Dendritic cell treated with granulocyte-macrophage colony-stimulating factor and Interleukin-4, amounts not matched to agents 40 ng/mL and 50 ng/mL, for 4 days (primary cell): ENCODE results near the gene KIF27.
"Not testable (repeated sequence)": the region's sequence is repeated elsewhere in the genome, so short reads cannot be mapped to it uniquely, and the experiment has no call there.

Experiments
- H3K27ac Mint-ChIP-seq: one replicate; pipeline ENCODE4 v1.8.0; 2022; ENCODE audit warnings: mild to moderate bottlenecking, mixed read lengths
- H3K27me3 Mint-ChIP-seq: one replicate; pipeline ENCODE4 v1.8.0; 2022; ENCODE audit warnings: mild to moderate bottlenecking, mixed read lengths
- H3K36me3 Mint-ChIP-seq: one replicate; pipeline ENCODE4 v1.8.0; 2022; ENCODE audit warnings: low read depth, mixed read lengths
- H3K4me1 Mint-ChIP-seq: one replicate; pipeline ENCODE4 v1.8.0; 2022; ENCODE audit warnings: low read depth, mixed read lengths
- H3K4me3 Mint-ChIP-seq: one replicate; pipeline ENCODE4 v1.8.0; 2022; ENCODE audit warnings: mild to moderate bottlenecking, moderate library complexity, mixed read lengths
- H3K9me3 Mint-ChIP-seq: one replicate; pipeline ENCODE4 v1.8.0; 2022; ENCODE audit warnings: mixed read lengths
- intact Hi-C: fragments of 100-400 bp; cut with micrococcal nuclease; formaldehyde crosslinking; loops from one replicate; pipeline ENCODE4 v1.15.0; 2022

Gene KIF27

GRCh38 chr9:83809213-83809612, 112.0 kb downstream of the KIF27 start:
- H3K4me3 Mint-ChIP-seq, H3K4me1 Mint-ChIP-seq, H3K27me3 Mint-ChIP-seq, H3K27ac Mint-ChIP-seq, H3K9me3 Mint-ChIP-seq, H3K36me3 Mint-ChIP-seq, intact Hi-C loops: not testable (repeated sequence)

- intact Hi-C loops, H3K27me3 Mint-ChIP-seq, H3K36me3 Mint-ChIP-seq, H3K27ac Mint-ChIP-seq, H3K4me3 Mint-ChIP-seq, H3K9me3 Mint-ChIP-seq, H3K4me1 Mint-ChIP-seq: not testable (repeated sequence)
Observed at GRCh38 chr9:83804454-83804853, 116.8 kb downstream of the KIF27 start.

- H3K4me3 Mint-ChIP-seq, H3K9me3 Mint-ChIP-seq, H3K27ac Mint-ChIP-seq, H3K36me3 Mint-ChIP-seq, H3K4me1 Mint-ChIP-seq, H3K27me3 Mint-ChIP-seq, intact Hi-C loops: not testable (repeated sequence)
Observed at GRCh38 chr9:83803941-83804340, 117.3 kb downstream of the KIF27 start.

GRCh38 chr9:83800236-83801033, 120.8 kb downstream of the KIF27 start:
- intact Hi-C loops: no loop called here
- H3K9me3 Mint-ChIP-seq: no peaks in the 10 kb centered on the region
- H3K36me3 Mint-ChIP-seq: no peaks in the 10 kb centered on the region
- H3K4me3 Mint-ChIP-seq: no peak overlapping the region
- no peaks in the 10 kb centered on the region for H3K27me3 Mint-ChIP-seq
- H3K27ac Mint-ChIP-seq: no peak overlapping the region
- H3K4me1 Mint-ChIP-seq: no peaks in the 10 kb centered on the region

GRCh38 chr9:83794051-83794450, 127.2 kb downstream of the KIF27 start:
- Mint-ChIP-seq H3K27me3 (no peaks in the 10 kb centered on the region), H3K9me3 (no peaks in the 10 kb centered on the region), H3K27ac (no peak overlapping the region), H3K4me1 (peaks cover 6% of the 10 kb centered on the region), H3K4me3 (no peak overlapping the region), H3K36me3 (no peaks in the 10 kb centered on the region)
- intact Hi-C loops: no loop called here

- intact Hi-C loops: no loop called here
- Mint-ChIP-seq H3K9me3 (no peaks in the 10 kb centered on the region), H3K27ac (no peak overlapping the region), H3K27me3 (no peaks in the 10 kb centered on the region), H3K36me3 (no peaks in the 10 kb centered on the region), H3K4me3 (no peak overlapping the region), H3K4me1 (peaks cover 6% of the 10 kb centered on the region)
Observed at GRCh38 chr9:83792746-83793145, 128.5 kb downstream of the KIF27 start.
